Endothelial cell of umbilical vein (primary cell): Measurements from ENCODE around the gene PCED1B. TPM values are rescaled to one million over a fixed set of nuclear protein-coding genes. Genes with fewer than 3 reads are reported as not detected.

Source experiments
- BruUV-seq: library from RNA; stranded (reverse); fragments of 400-500 nt; replicated peaks from 2 replicates; lab custom pipeline; 2021; lab: Mats Ljungman, UMichigan
- CTCF ChIA-PET: fragments of 300-600, 350-600 bp; sonication (Branson Sonifier 250); formaldehyde crosslinking; loops from one replicate; lab custom pipeline; 2021; ENCODE audit warnings: antibody characterized with exemption, inconsistent platforms; lab: Charles Lee
- POLR2A ChIA-PET: fragments of 300-600, 350-600 bp; sonication (Branson Sonifier 250); formaldehyde crosslinking; loops from one replicate; lab custom pipeline; 2021; ENCODE audit warnings: antibody characterized with exemption, inconsistent platforms; lab: Charles Lee
- DNase-seq: peaks from one replicate; pipeline ENCODE4 v3.0.0-alpha.2; 2011; ENCODE audit warnings: low read depth, low spot score
- FAIRE-seq: peaks from 2 replicates; lab custom pipeline; 2011; peaks lifted over from hg19 to GRCh38; lab: Jason Lieb, UNC
- H2AFZ ChIP-seq: 2 replicates; pipeline ENCODE4 v1.6.0; 2012; ENCODE audit warnings: low read depth, low read length, control low read depth, inconsistent platforms
- H3K27ac ChIP-seq: 2 replicates; pipeline ENCODE4 v1.5.1; 2011; ENCODE audit warnings: low read depth, mild to moderate bottlenecking, control low read depth, low read length, moderate library complexity; ENCODE audit not compliant: insufficient read depth
- H3K27me3 ChIP-seq, 2 experiments: 2 replicates each; pipeline versions ENCODE4 v1.6.0 to v1.6.1; 2011; ENCODE audit warnings: low read length in 2 of 2, mixed read lengths in 1 of 2; ENCODE audit not compliant: control insufficient read depth in 2 of 2, insufficient read depth in 2 of 2
- H3K36me3 ChIP-seq, 2 experiments: 2 replicates in 1 of 2; 3 replicates in 1 of 2; pipeline ENCODE4 v1.5.1; 2011; ENCODE audit warnings: low read length in 2 of 2, mild to moderate bottlenecking in 1 of 2, moderate library complexity in 1 of 2; ENCODE audit not compliant: control insufficient read depth in 2 of 2, insufficient read depth in 2 of 2; ENCODE audit errors: extremely low read depth in 1 of 2
- H3K4me1 ChIP-seq: 3 replicates; pipeline ENCODE4 v1.5.1; 2011; ENCODE audit warnings: mild to moderate bottlenecking, low read length; ENCODE audit not compliant: control insufficient read depth, insufficient read depth; ENCODE audit errors: extremely low read depth
- H3K4me2 ChIP-seq: 2 replicates; pipeline ENCODE4 v1.6.1; 2011; ENCODE audit warnings: low read length, control low read depth, mixed read lengths; ENCODE audit not compliant: insufficient read depth
- H3K4me3 ChIP-seq, 3 experiments: fragments of 200-600 bp in 1 of 3; sonication (generic), shearing (Covaris generic) in 1 of 3; replicated peaks in 1 of 3; 2 replicates each; pipeline ENCODE4 v1.5.1; 2011 to 2016; ENCODE audit warnings: control low read depth in 3 of 3, low read length in 3 of 3, mild to moderate bottlenecking in 2 of 3, inconsistent platforms in 1 of 3, low read depth in 1 of 3, moderate library complexity in 1 of 3; ENCODE audit not compliant: insufficient read depth in 1 of 3
- H3K79me2 ChIP-seq: 2 replicates; pipeline ENCODE4 v1.6.0; 2012; ENCODE audit warnings: low read length, inconsistent platforms; ENCODE audit not compliant: control insufficient read depth, insufficient read depth
- H3K9ac ChIP-seq: replicated peaks from 2 replicates; pipeline ENCODE3; 2011; ENCODE audit warnings: low read length, control low read depth; ENCODE audit not compliant: insufficient read depth; ENCODE audit errors: extremely low read depth
- H3K9me1 ChIP-seq: replicated peaks from 3 replicates; pipeline ENCODE4 v1.6.0; 2011; ENCODE audit warnings: mild to moderate bottlenecking, low read length; ENCODE audit not compliant: control insufficient read depth, insufficient read depth; ENCODE audit errors: extremely low read depth
- H3K9me3 ChIP-seq: replicated peaks from 2 replicates; pipeline ENCODE4 v1.5.1; 2012; ENCODE audit warnings: low read length, inconsistent platforms; ENCODE audit not compliant: control insufficient read depth, insufficient read depth
- H4K20me1 ChIP-seq: replicated peaks from 2 replicates; pipeline ENCODE3; 2011; ENCODE audit warnings: mild to moderate bottlenecking, low read length; ENCODE audit not compliant: control insufficient read depth, insufficient read depth; ENCODE audit errors: extremely low read depth
- CTCF ChIP-seq, 2 donors: IDR thresholded peaks; 1 replicate in 1 of 2; 2 replicates in 1 of 2; pipeline ENCODE4 v1.5.1; 2011; ENCODE audit warnings: low read length in 2 of 2, mild to moderate bottlenecking in 2 of 2, moderate library complexity in 2 of 2, control low read depth in 1 of 2, inconsistent platforms in 1 of 2, low read depth in 1 of 2; ENCODE audit not compliant: insufficient read depth in 1 of 2; ENCODE audit errors: extremely low read depth in 1 of 2
- EZH2 ChIP-seq: IDR thresholded peaks from 2 replicates; pipeline ENCODE4 v1.6.1; 2012; ENCODE audit warnings: borderline replicate concordance, low read depth, mild to moderate bottlenecking, moderate library complexity, low read length, inconsistent platforms; ENCODE audit not compliant: severe bottlenecking
- FOS ChIP-seq: IDR thresholded peaks from 2 replicates; pipeline ENCODE4 v1.6.1; 2011; ENCODE audit warnings: mild to moderate bottlenecking, low read length, moderate library complexity, borderline replicate concordance; ENCODE audit not compliant: insufficient read depth
- GATA2 ChIP-seq: IDR thresholded peaks from 2 replicates; pipeline ENCODE4 v1.7.0; 2011; ENCODE audit warnings: low read depth, mild to moderate bottlenecking, moderate library complexity, mixed read lengths, low read length; ENCODE audit not compliant: insufficient read length, insufficient read depth
- JUN ChIP-seq: IDR thresholded peaks from 2 replicates; pipeline ENCODE4 v1.6.1; 2011; ENCODE audit warnings: borderline replicate concordance, low read depth; ENCODE audit not compliant: insufficient read length, insufficient read depth
- MAX ChIP-seq: IDR thresholded peaks from 2 replicates; pipeline ENCODE4 v1.6.1; 2011; ENCODE audit not compliant: insufficient read depth, insufficient read length
- MYC ChIP-seq: IDR thresholded peaks from one replicate; pipeline ENCODE4 v1.6.1; 2011; ENCODE audit warnings: mild to moderate bottlenecking, low read depth, low read length
- POLR2A ChIP-seq: IDR thresholded peaks from 2 replicates; pipeline ENCODE4 v1.6.1; 2012; ENCODE audit warnings: low read depth, mild to moderate bottlenecking, control low read depth, low read length
- POLR2AphosphoS5 ChIP-seq: IDR thresholded peaks from 2 replicates; pipeline ENCODE4 v1.6.1; 2012; ENCODE audit warnings: low read depth, mild to moderate bottlenecking, control low read depth, low read length, moderate library complexity; ENCODE audit not compliant: insufficient read depth
- dilution Hi-C: fragments of 300-500 bp; cut with MboI; formaldehyde crosslinking; loops from one replicate; pipeline ENCODE4 v1.15.0; 2019; ENCODE audit warnings: low sequenced_read_pairs; ENCODE audit not compliant: extremely low pct_ligation_motif_present
- intact Hi-C: fragments of 100-400 bp; cut with micrococcal nuclease; formaldehyde crosslinking; loops from one replicate; pipeline ENCODE4 v1.10.0; 2022
- polyA plus RNA-seq, 4 experiments: library from polyadenylated mRNA; depleted of rRNA in 3 of 4; stranded (reverse) in 3 of 4; unstranded in 1 of 4; fragments of >200 nt; gene quantifications; 2 replicates each; pipeline versions ENCODE4 v1.2.1 to v1.2.3, GENCODE V29; 2011 to 2012; ENCODE audit warnings: missing spikeins in 1 of 4
- total RNA-seq: library from RNA; stranded (reverse); gene quantifications from 2 replicates; pipeline ENCODE4 v1.2.3, GENCODE V29; 2021

PCED1B gene
- total and polyA plus RNA-seq, 2 donors (not counting 3 experiments of a cell fraction or from before 2014, with no cell fraction given) = 1.7 to 2.6 TPM

GRCh38 chr12:47095446-47096236, 16.2 kb downstream of the PCED1B start:
- Histone ChIP-seq H3K4me2 (peak overlapping the region; percentile 49), H3K27ac (peak overlapping the region; percentile 4), H3K27me3 (no peaks in the 10 kb centered on the region), H4K20me1 (no peaks in the 10 kb centered on the region), H3K9ac (no peak overlapping the region), H3K79me2 (no peaks in the 10 kb centered on the region), H3K9me3 (no peaks in the 10 kb centered on the region), H3K36me3 (no peaks in the 10 kb centered on the region), H2AFZ (peak overlapping the region; percentile 44), H3K4me3 (no peak overlapping the region), H3K9me1 (no peaks in the 10 kb centered on the region), H3K4me1 (peaks cover 13% of the 10 kb centered on the region)
- CTCF ChIA-PET = interaction anchor here (0.7 to 3.1 kb wide), 7 partner anchors 9 to 302 kb away, joined by 3 to 11 read pairs (median 4); partner anchors contain the start of genes AMIGO2 and PCED1B
- intact Hi-C loops = no loop called here
- dilution Hi-C loops = no loop called here
- FAIRE-seq (peak; percentile 61), DNase-seq (peak; percentile 43)
- BruUV-seq = no TSS peak
- TF ChIP-seq POLR2AphosphoS5 = no peak
- peak; percentile 56 for TF ChIP-seq GATA2
- TF ChIP-seq FOS = peak; percentile 60
- POLR2A ChIA-PET = no interaction called here

- H3K4me1 ChIP-seq = peaks cover 13% of the 10 kb centered on the region
- H3K9me3 ChIP-seq = no peaks in the 10 kb centered on the region
- H3K4me3 ChIP-seq = no peak overlapping the region
- no peak overlapping the region for H3K4me2 ChIP-seq
- no peak for TF ChIP-seq POLR2A
- no peak for TF ChIP-seq MAX
- TF ChIP-seq MYC = no peak
- TF ChIP-seq JUN = no peak
- TF ChIP-seq FOS = no peak
- TF ChIP-seq CTCF (IDR thresholded peaks at IDR 0.05; ENCODE audit: extremely low read depth in 1 of 2, insufficient read depth in 1 of 2, low read depth in 1 of 2, low read length in 2 of 2) = no peak
- TF ChIP-seq GATA2 = no peak
- no peak for TF ChIP-seq POLR2AphosphoS5
- TF ChIP-seq EZH2 = no peak
- H3K9me1 ChIP-seq = no peaks in the 10 kb centered on the region
- intact Hi-C loops = no loop called here
- DNase-seq = no peak
- ChIA-PET CTCF (interaction anchor here (1.1 to 1.2 kb wide), 2 partner anchors 13 to 65 kb away, joined by 3 to 4 read pairs; no protein-coding TSS in a partner anchor), POLR2A (no interaction called here)
- no peak overlapping the region for H3K27ac ChIP-seq
- H2AFZ ChIP-seq = no peak overlapping the region
- FAIRE-seq = no peak
- no peaks in the 10 kb centered on the region for H3K79me2 ChIP-seq
- H3K36me3 ChIP-seq = no peaks in the 10 kb centered on the region
- no peak overlapping the region for H3K9ac ChIP-seq
- dilution Hi-C loops = no loop called here
- H3K27me3 ChIP-seq = no peaks in the 10 kb centered on the region
- H4K20me1 ChIP-seq = no peaks in the 10 kb centered on the region
- BruUV-seq = no TSS peak
Observed at GRCh38 chr12:47097276-47097896, 18.0 kb downstream of the PCED1B start.
